ENCODE data around the gene NUP210. TPM values are rescaled to one million over a fixed set of nuclear protein-coding genes. Genes with fewer than 3 reads are reported as not detected.
"Not testable (repeated sequence)": the region's sequence is repeated elsewhere in the genome, so short reads cannot be mapped to it uniquely, and the experiment has no call there.

Gene NUP210
- total RNA-seq, 1 donor from 2014 or later = 19.9 TPM

DNA sequence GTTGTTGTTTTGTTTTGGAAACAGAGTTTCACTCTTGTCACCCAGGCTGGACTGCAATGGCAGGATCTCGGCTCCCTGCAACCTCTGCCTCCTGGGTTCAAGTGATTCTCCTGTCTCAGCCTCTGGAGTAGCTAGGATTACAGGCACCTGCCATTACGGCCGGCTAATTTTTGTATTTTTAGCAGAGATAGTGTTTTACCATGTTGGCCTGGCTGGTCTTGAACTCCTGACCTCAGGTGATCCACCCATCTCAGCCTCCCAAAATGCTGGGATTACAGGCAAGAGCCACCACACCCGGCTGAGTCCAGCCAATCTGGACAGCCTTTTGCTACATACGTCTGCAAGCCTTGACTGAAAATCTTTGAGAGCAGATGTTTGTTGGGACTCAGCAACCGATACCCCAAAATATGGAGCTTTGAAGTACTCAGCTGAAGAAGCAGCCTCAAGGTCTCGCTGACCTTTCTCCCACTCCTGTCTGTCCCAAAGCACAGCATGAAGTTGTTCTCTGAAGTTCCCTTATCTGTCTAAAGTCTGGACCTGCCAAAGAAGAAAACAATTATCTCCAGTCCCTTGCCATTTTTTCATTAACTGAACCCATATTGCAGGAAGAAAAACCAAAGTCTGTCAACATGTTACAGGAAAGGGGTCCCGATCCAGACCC is 9.6 kb upstream of the NUP210 start:
- DNase-seq (ENCODE audit: low spot score) = no peak

DNA sequence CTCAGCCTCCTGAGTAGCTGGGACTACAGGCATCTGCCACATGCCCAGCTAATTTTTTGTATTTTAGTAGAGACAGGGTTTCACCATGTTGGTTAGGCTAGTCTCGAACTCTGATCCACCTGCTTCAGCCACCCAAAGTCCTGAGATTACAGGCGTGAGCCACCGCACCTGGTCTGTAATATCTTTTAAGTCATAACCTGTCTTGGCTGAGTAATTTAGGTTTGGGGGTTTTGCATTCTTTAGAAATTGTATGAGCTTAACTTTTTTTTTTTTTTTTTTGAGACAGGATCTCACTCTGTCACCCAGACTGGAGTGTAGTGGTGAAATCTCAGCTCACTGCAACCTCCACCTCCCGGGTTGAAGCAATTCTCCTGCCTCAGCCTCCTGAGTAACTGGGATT is 8.6 kb upstream of the NUP210 start:
- not testable (repeated sequence) for DNase-seq (ENCODE audit: low spot score)

GRCh38 chr3:13427662-13428603 is 7.8 kb upstream of the NUP210 start:
- DNase-seq (ENCODE audit: low spot score) = no peak

DNA sequence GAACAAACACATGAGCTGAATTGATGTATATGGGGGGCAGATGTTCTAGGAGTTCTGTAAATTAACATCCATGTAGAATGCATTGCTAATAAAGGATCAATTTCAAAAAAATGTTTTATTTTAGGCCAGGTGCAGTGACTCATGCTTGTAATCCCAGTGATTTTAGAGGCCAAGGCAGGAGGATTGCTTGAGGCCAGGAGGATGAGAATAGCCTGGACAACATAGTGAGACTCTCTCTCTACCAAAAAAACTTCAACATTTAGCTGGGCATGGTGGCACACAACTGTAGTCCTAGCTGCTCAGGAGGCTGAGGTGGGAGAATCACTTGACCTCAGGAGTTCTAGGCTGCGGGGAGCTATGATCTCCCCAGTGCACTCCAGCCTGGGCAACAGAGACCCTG is 6.5 kb upstream of the NUP210 start:
- DNase-seq (ENCODE audit: low spot score) = no peak

GRCh38 chr3:13425689-13426088 is 5.6 kb upstream of the NUP210 start:
- DNase-seq (ENCODE audit: low spot score) = no peak

- no peak for DNase-seq (ENCODE audit: low spot score)
Measured at GRCh38 chr3:13424865-13425617, 4.9 kb upstream of the NUP210 start.

DNA sequence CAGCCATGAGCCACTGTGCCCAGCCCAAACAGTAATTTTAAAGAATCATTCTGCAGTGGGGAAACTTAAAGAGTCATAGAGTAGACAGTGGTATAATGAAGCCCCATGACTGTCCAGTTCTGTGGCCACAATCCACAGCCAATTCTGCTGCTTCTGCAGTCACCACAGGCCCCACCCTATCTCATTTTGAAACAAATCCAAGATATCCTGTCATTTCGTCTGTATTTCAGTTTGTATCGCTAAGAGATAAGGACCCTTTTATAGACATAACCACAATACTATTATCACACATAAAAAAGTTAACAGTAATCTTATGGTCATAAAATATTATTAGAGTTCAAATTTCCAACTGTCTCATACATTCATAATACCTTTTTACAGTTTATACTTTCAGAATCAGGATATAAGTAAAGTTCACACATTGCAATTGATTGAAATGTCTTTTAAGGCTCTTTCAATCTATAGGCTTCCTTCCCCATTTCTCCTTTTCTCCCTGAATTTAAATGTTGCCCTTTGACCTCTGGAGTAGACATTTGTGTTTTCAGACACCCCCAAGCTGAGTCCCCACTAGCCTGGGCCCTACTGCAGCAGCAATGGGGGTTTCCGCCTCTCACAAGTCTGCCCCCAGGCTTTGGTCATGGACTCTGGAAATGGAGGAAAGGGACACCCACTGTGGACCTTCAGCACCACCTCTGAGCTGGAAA is 4.2 kb upstream of the NUP210 start:
- DNase-seq (ENCODE audit: low spot score) = no peak

- peak; percentile 48 for DNase-seq (ENCODE audit: low spot score)
Measured at GRCh38 chr3:13420831-13421765, 976 bp upstream of the NUP210 start.

- DNase-seq (ENCODE audit: low spot score) = no peak
Measured at GRCh38 chr3:13419505-13420044, 547 bp downstream of the NUP210 start.

DNA sequence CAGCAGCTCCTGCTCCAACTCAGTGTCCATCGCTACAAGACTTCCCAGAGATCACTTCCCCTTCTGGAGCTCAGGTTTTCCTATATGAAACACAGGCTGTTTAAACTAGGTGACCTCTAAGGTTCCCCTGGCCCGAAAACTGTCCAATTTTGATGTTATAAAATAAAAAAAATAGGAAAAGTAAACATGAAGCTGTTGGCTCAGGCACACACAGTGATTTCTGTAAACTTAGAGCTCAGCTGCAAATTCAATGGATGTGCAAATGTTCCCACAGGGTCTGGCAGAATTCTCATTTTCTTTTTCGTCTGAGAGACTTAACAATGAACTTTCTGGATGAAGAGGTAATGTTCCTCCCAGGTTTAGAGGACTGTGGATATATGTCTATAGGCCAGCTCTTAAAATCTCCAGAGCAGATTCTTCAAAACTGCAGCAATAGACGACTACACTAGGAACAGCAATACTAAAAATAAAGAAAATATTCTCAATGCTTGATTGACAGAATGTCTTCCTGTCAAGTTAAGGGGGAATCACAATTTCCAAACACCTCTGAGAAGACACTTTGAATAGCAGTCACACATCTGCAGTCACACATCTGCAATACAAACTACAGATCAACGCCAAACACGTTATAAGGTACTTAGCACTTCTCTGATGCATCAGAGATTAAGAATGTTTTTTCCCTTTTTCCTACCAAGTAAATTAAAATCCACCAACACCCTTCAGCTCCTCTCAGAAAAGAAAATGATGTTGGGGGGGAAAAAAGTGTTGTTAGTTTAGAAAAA is 2.8 kb downstream of the NUP210 start:
- DNase-seq (ENCODE audit: low spot score) = no peak

DNA sequence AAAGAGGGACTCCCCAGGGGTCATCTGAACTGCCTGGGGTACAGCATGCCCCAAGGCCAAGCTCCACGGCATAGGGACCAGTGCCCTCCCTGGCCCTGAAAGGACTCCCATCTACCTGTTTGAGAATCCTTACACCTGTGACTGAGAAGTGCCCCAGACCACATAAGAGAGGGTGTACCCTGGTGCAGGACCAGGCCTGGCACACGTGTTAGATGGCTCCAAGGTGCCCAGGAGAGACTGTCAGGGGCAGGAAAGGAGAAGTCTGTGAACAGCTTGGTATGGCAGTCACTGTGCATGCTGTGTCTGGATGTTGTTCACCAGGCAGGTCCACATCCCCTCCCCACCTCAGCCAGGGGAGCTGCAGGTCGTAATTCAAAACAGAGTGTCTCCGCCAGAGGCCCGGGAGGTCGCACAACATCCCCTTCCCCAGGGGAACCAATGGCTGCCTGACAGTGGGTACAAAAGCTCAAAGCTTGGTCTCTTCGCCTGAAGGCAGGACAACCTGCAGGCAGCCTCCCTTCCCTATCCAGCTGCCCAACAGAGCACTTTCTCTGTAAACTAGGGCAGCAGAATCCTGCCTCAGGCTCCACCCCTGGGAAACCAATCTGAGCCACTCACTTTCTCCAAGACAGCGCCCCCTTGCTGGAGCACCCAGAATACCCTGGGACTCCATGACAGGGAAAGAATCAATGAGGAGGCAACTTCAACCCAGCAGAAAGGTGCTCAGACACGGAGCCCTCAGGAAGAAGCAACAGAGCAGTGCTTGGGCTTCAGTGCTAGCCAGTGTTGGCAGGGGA is 3.9 kb downstream of the NUP210 start:
- DNase-seq (ENCODE audit: low spot score) = no peak

DNA sequence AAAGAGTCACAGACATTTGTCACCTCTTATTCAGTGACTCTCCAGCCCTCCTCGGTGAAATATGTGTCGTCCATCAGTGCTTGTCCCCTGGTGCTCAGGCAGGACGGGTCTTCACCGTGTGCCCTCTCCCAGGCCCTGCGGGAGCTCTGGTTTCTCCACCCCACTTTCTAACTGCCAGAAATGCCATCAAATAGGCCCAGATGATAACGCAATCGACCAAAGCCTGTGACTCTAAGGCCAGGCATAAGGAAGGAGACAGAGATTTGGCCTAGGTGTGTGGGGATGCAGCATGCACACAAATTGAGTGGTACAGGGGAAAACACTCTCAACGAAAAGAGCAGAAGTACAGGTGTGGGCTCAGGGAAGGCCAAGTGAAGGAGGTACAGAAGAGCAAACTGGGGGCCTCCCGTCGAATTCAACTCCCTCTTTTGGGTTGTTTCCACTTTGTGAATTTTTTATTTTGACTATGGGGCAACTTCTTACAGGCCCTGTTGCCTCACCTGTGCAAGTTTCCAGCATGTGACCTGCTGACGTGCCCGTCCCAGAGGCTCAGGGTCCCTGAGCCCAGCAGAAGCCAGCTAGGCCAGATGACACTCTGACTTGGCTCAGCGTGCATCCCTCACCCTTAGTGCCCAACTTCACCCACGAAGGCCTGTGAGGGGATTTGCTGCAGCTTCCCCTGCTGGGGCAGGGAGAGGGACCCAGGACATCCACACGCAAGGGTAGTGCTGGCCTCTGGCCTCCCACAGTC is 4.7 kb downstream of the NUP210 start:
- no peak for DNase-seq (ENCODE audit: low spot score)

DNA sequence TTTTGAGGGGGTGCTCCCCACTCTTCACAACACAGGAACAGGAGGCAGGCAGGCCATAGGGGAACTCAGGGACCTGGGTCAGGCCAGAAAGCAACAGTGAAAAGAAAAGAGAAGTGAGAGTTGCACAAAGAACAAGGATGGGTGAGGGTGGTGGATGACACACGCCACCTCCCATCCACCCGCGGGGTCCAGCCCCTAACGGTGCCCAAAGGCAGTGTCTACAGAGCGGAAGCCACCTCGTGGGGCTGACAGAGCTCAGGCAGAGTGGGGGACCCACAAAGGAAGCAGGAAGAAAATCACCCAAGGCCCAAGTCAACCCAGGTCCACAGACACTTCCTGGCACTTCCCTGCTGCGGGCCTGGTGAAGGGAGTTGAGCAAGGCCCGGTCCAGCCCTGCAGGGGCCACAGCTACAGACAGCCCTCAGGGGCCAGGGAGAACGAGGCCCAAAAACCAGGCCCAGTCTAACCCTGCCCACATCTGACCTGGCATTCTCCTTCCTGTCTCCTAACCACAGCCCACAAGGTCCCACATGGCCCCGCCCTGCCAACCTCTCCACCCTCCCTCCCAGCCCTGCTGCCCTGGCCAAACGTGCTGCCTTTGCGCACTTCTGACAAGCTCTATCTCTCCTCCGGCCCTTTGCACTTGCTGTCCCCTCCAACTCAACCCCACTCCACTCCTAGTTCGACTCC is 5.9 kb downstream of the NUP210 start:
- DNase-seq (ENCODE audit: low spot score) = peak; percentile 61

DNA sequence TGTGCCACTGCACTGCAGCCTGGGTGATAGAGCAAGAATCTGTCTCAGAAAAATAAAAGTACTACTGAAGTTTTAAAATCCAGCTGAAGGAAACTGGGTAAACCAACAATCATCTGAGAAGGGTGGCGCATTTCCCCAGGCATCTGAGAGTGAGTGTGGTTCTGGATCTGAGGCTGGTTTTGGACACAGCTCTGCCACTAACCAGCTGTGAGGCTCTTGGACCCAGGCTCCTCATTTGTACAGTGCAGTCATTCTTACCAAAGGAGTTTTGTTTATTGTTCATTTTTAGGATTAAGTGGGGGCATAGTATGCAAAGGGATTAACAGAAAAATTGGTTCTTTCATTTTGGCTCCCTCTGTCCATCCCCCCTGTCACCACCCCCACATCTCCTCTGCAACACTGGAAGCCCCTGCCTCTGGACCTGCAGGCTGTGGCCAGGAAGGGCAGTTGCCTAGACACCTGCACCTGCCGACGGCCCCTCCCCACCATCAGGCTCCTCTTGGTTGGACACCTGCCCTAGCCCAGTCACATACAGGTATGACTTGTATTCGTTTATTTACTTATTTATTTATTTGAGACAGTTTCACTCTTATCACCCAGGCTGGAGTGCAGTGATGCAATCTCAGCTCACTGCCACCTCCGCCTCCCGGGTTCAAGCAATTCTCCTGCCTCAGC is 8.8 kb downstream of the NUP210 start:
- DNase-seq (ENCODE audit: low spot score) = no peak

- no peak for DNase-seq (ENCODE audit: low spot score)
Measured at GRCh38 chr3:13408890-13409289, 11.2 kb downstream of the NUP210 start.

- no peak for DNase-seq (ENCODE audit: low spot score)
Measured at GRCh38 chr3:13407926-13408325, 12.2 kb downstream of the NUP210 start.

GRCh38 chr3:13407475-13407874 is 12.6 kb downstream of the NUP210 start:
- no peak for DNase-seq (ENCODE audit: low spot score)

All from ureter (tissue), 1 donor.